ENCODE measurements around the gene DPP10.

- TF ChIP-seq POLR2A (IDR thresholded peaks at IDR 0.05) (no peak), CTCF (IDR thresholded peaks at IDR 0.05) (no peak)
Observed at GRCh38 chr2:115484983-115485382, 1042.5 kb downstream of the DPP10 start.

All from body of pancreas (tissue), 4 donors.